GM21423 (cell line): ENCODE results near the gene ZNF75A.

ENCODE experiments used
- ATAC-seq: cut with Tn5 transposase; IDR thresholded peaks from one replicate; pipeline ENCODE4 v1.9.1; 2021; ENCODE audit warnings: mild to moderate bottlenecking, moderate library complexity; ENCODE audit not compliant: unreplicated experiment

The ZNF75A gene

GRCh38 chr16:3285131-3285530 lies 20.2 kb upstream of the ZNF75A start:
- no peak for ATAC-seq

DNA sequence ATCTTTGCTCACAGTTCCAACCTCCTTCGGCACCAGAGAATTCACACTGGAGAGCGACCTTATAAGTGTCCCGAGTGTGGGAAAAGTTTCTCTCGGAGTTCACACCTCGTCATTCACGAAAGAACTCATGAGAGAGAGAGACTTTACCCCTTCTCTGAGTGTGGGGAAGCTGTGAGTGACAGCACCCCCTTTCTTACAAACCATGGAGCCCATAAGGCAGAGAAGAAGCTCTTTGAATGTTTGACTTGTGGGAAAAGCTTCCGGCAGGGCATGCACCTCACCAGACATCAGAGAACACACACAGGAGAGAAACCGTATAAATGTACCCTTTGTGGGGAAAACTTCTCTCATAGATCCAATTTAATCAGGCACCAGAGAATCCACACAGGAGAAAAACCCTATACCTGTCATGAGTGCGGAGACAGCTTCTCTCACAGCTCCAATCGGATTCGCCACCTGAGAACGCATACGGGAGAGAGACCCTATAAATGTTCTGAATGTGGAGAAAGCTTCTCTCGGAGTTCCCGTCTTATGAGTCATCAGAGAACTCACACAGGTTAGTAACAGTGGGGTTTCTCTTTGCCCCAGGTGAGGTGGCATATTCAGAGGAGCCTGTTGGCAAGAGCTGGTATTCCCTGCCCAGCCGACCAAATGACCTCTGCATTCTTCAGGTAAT lies 15.2 kb upstream of the ZNF75A start:
- ATAC-seq: no peak

DNA sequence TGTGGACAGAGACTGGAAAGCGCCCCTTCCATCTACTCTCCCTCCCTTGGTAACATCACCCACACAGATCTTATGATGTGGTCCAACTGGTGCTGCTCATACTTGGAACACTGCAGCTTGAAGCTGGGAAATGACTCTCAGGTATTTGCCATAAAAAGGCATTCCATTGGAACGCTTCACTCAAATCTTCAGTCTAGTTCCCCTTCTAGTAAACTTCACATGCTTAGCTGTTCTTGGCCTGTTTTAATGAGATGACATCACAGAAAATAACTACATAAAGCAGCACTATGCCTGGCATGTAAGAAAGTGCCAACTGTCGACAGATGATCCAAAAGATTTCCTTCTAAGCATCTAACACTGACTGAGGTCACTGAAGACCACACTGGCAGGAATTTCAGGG lies 12.7 kb upstream of the ZNF75A start:
- ATAC-seq: no peak

- no peak for ATAC-seq
These were observed 10.1 kb upstream of the ZNF75A start for GRCh38 chr16:3295209-3295608.

- ATAC-seq: no peak
These were observed 9.5 kb upstream of the ZNF75A start for GRCh38 chr16:3295783-3296182.

- no peak for ATAC-seq
These were observed 927 bp upstream of the ZNF75A start for GRCh38 chr16:3304370-3304769.

DNA sequence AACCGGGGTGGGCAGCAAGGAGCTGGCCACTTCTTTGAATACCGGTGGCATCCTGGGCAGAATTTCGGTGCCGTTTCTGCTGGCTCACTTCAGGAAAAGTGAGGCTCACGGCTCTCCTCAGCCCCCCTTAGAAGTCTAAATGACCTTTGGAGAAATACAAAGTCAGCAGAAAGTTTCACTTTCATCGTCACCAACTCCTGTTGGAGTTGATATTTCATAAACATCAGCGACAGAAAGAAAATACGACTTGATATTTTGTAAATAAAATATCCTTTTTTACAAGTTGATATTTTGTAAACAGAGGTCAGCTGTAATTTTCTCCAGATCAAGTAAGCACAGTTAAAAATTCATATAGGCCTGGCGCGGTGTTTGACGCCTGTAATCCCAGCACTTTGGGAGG lies 781 bp downstream of the ZNF75A start:
- ATAC-seq: no peak

- ATAC-seq: no peak
These were observed 6.2 kb downstream of the ZNF75A start for GRCh38 chr16:3311496-3311895.

DNA sequence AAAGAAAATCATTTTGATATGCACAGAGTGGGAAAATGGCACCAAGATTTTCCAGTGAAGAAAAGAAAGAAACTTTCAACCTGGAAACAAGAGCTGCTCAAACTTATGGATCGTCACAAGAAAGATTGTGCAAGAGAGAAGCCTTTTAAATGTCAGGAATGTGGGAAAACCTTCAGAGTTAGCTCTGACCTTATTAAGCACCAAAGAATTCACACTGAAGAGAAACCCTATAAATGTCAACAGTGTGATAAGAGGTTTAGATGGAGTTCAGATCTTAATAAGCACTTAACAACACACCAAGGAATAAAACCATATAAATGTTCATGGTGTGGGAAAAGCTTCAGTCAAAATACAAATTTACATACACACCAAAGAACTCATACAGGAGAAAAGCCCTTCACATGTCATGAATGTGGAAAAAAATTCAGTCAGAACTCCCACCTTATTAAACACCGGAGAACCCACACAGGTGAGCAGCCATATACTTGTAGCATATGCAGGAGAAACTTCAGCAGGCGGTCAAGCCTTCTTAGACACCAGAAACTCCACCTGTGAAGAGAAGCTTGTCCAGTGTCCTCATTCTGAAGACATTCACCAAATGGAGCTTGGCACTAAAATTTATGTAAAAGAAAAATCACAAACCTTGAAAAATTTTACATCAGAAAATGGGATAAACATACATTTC lies 12.2 kb downstream of the ZNF75A start:
- no peak for ATAC-seq

DNA sequence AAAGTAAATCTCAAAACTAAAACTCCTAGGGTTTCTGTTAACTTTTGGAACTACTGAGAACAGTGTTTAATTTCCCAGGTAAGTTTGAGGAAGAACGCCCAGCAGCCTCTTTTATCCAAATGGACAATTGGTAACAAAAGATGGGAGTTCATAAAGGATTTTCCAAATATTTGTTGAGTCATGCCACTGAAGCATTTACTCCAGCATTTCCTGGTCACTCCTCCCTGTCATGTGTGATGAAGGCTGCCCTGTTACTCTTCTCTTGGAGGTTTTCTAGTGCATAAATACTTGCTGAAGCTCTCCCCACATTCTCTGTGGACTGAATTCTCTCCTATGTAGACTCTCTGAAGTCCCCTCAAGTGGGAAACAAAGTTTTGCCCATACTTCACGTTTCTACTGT lies 16.5 kb downstream of the ZNF75A start:
- no peak for ATAC-seq

GRCh38 chr16:3327514-3327913 lies 22.2 kb downstream of the ZNF75A start:
- no peak for ATAC-seq

DNA sequence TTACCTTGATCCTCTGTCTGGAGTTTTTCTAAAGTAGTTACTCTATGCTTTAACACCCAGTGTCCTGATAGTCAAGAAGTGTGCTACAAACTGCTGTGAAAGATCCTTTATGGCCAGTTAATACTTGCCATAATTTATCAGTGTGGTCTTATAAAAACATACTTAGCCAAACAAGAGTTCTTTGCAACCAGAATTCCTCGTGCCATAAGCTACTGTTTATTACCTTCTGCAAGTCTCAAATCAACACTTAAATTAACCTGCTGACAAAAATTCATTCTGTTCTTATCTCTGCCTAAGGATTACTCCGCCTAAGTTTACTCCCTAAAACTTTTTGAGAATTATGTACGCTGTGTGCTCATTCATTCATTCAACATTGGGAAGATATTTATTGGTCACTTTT lies 22.8 kb downstream of the ZNF75A start:
- ATAC-seq: no peak

- ATAC-seq: no peak
These were observed 23.3 kb downstream of the ZNF75A start for GRCh38 chr16:3328643-3329042.

DNA sequence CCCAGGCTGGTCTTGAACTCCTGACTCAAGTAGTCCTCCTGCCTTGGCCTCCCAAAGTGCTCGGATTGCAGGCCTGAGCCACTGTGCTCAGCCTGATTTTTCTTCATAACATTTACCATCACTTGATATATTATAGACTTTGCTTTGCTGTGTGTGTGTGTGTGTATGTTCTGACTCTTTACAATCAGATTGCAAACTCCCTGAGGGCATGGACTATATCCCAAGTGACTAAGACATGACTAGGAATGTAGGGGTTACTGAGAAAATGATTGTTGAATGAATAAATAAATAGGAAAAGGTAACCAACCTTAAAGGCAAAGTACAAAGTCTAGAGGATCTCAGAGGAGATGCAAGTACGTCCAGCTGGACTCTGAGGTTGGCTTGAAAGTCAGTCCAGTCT lies 40.7 kb downstream of the ZNF75A start:
- ATAC-seq: no peak

GRCh38 chr16:3347586-3347985 lies 42.3 kb downstream of the ZNF75A start:
- ATAC-seq: no peak

DNA sequence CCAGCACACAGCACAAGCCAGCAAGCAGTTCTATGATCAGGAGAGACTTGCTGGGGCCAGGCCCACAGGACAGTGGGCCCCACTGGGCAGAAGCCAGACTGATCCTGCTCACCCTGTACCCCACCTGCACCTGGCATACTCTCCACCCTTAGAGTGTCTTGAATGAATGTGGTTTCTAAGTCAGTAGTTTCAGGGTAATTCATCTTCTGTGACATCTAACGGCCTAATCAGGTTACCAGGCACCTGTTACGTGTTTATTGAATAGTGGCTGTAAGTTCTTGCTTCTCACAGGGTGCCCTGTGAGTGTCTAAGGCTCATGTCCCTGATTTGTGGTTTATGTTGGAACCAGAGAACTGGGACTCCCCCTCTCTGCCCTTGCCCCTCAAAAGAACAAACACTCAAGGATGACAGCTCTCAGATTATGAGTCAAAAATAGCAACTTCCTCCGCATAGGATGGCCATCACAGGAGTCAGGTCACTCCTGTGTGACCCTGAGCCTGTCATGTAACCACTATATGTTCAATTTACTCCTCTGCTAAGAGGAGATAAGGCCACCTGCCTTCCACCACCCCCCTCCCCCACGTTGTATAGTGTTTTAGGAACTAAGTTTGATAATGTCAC lies 43.4 kb downstream of the ZNF75A start:
- no peak for ATAC-seq

DNA sequence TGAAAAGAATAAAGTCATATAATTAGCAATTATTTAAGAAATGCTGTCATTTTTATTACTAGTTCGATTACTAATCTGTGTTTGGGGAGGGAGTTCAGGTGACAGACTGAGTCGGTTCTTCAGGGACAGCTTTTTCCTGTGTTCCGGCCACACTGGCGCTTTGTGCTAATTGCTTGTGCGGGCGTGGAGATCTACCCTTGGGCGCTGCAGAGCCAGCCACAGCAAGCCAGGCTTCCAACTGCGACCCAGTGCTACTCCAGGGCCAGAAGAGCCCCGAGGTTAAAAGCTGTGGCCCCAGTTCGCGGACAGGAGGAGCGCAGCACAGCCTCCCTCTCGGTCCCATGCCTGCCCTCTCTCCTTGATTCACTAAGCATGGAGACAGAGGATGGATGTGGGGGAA lies 43.9 kb downstream of the ZNF75A start:
- no peak for ATAC-seq

GRCh38 chr16:3355589-3355988 lies 50.3 kb downstream of the ZNF75A start, which contains the start of gene OR2C1:
OR2C1 (plus strand) TSS chr16:3355889; CDS start chr16:3355941, 52 bp downstream.
- ATAC-seq: no peak

DNA sequence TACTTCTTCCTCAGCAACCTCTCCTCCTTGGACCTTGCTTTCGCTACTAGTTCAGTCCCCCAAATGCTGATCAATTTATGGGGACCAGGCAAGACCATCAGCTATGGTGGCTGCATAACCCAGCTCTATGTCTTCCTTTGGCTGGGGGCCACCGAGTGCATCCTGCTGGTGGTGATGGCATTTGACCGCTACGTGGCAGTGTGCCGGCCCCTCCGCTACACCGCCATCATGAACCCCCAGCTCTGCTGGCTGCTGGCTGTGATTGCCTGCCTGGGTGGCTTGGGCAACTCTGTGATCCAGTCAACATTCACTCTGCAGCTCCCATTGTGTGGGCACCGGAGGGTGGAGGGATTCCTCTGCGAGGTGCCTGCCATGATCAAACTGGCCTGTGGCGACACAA lies 50.8 kb downstream of the ZNF75A start:
- ATAC-seq: no peak

- ATAC-seq: no peak
These were observed 53.6 kb downstream of the ZNF75A start for GRCh38 chr16:3358871-3359270.

DNA sequence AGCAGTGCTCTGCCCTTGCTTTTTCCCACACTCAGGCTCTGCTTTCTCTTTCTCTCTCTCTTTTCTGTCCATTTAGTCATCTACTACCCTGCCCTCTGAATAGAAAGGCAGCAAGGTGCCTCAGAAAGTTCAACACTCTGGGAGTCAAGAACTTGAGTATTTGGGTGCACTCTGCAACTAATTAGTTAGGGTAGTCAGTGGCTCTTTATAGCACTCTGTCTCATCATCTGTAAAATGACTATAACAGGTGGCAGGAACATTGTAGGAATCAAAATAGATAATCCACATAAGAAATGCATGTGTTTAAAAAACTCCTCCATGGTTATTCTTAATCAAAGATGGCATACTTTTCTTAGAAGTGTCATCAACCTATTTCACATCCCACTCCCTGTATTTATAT lies 57.6 kb downstream of the ZNF75A start:
- no peak for ATAC-seq

DNA sequence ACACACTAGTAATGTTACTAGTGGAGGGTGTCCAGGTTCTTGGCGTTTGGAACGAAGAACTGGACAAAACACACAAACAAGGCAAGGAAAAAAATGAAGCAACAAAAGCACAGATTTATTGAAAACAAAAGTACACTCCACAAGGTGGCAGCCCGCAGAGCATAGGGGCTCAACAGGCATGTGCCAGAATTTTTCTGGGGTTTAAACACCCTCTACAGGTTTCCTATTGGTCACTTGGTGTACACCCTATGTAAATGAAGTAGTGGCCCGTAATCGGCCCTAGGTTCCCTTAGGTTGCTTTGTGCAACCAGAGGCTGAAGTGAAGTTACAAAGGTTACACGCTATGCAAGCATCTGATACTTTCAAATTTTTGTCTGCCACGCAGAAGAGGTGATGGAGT lies 58.5 kb downstream of the ZNF75A start:
- ATAC-seq: no peak
